Measurements from ENCODE around the gene NDFIP2.

Gene NDFIP2

DNA sequence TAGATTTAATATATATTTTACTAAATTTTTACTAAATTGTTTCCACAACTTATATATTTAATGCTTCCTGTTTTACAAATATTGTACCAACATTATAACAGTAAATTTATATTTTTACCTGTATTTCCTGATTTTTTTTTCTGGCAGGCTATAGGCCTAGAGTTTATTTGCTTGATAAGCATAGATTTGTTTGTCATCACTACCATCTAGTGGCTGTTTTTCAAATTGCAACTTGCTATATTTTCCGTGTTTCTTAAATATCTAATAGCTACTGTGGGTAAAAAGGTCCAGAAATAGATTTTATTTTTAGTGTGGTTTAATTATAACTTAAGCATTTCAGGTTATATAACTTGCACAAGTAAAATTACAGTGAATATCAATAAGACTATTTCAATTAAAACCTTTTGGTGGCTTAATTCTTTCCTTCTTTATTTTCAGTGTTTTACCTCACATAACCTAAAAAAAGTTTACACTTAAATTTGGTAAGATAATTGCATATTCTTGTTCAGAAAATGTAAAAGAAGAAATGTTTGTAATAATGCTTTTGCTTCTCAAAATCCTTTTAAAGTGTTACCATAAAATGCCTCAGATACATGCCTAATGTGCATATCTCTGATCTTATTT, 60.6 kb downstream of the NDFIP2 start:
- peak; percentile 40 for DNase-seq (ENCODE audit: extremely low spot score)
- POLR2A ChIA-PET: interaction anchor here (0.6 to 2.4 kb wide), 3 partner anchors 60 to 136 kb away, joined by 3 to 11 read pairs (median 5); partner anchors contain the start of genes NDFIP2 and RBM26
- TF ChIP-seq, protein P1, sequence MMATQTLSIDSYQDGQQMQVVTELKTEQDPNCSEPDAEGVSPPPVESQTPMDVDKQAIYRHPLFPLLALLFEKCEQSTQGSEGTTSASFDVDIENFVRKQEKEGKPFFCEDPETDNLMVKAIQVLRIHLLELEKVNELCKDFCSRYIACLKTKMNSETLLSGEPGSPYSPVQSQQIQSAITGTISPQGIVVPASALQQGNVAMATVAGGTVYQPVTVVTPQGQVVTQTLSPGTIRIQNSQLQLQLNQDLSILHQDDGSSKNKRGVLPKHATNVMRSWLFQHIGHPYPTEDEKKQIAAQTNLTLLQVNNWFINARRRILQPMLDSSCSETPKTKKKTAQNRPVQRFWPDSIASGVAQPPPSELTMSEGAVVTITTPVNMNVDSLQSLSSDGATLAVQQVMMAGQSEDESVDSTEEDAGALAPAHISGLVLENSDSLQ (IDR thresholded peaks at IDR 0.05): no peak
- peak; percentile 88 for TF ChIP-seq ZNF384 (IDR thresholded peaks at IDR 0.05)
- CTCF ChIA-PET: interaction anchor here (0.6 to 4.2 kb wide), 9 partner anchors 12 to 1302 kb away, joined by 3 to 77 read pairs (median 4); partner anchors contain the start of gene NDFIP2

DNA sequence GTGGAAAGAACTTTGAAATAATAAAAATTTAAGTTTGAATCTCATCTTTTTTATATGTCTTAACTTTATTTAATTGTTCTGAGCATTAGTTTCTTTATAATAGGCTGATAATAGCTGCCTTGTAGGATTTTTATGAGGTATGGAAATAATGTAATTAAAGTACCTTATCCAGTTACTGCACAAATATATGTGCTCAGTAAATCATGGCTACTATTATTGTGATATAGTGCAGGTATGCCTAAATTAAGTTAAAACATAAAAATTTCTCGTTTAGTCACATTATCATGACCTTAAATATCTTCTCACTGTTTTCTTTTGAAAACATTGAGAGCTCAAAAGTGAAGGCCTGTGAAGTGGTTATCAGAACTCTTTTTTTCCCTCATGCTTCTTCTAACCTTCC, 62.9 kb downstream of the NDFIP2 start:
- POLR2A ChIA-PET: interaction anchor here (0.8 kb wide), 1 partner anchor 138 kb away, joined by 5 read pairs; the partner anchor contains the start of gene RBM26
- no peak for DNase-seq (ENCODE audit: extremely low spot score)
- CTCF ChIA-PET: interaction anchor here (1.0 to 3.5 kb wide), 4 partner anchors 9 to 153 kb away, joined by 3 to 34 read pairs (median 3); no protein-coding TSS in a partner anchor
- TF ChIP-seq L3MBTL2 (conservative IDR thresholded peaks at IDR 0.05): no peak
- no peak for TF ChIP-seq ELF4 (IDR thresholded peaks at IDR 0.05)
- no peak for TF ChIP-seq NFRKB (IDR thresholded peaks at IDR 0.05)
- TF ChIP-seq TARDBP (IDR thresholded peaks at IDR 0.05): no peak
- TF ChIP-seq, protein P1 (IDR thresholded peaks at IDR 0.05): peak; percentile 41
- no peak for TF ChIP-seq SP1 (IDR thresholded peaks at IDR 0.05)

DNA sequence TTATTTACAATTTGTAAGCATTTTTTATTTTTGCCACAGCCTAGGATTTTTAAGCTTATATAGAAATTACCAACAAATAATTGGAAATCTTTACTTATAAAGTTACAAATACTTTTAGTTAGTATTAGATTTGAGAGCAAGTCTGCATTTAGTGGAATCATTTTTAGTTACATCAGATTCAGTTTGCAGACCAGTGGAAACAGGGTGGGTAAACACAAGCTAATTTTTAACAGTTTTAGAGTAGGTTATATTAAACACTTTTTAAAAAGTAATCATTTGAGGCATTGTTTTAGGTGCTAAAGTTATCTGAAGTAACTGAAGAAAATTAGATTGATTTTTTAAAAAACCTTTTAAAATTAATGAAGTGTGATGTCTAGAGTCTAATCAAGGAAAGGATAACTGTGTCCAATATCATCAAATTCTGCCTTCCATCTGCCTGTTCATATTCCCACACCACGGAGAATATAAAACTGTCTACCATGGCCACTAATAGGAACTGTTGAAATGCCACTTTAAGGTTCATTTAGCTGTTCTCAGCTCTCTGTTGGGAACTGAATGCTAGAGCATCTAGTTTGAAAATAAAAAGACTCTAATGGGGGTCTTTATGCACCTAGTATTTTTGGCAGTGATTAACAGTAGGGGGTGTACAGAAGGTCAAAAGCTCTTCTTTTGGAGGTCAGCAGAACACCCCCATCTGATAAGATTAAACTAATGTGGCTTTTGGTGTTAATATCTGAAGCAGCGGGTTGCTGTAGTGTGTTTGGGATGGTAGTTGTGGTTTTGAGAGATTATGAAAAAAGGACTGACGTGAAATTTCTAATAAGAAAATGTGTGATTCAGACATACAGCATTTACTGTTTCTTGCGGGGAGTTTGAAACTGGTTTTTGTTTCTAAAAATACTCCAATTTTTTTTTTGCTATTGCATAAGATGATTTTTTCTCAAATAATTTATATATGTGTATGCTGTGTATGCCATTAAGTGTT, 66.5 kb downstream of the NDFIP2 start:
- TF ChIP-seq ARNT (IDR thresholded peaks at IDR 0.05) (no peak), L3MBTL2 (conservative IDR thresholded peaks at IDR 0.05) (no peak), ZNF384 (IDR thresholded peaks at IDR 0.05) (no peak), SUZ12 (IDR thresholded peaks at IDR 0.05) (no peak), HDGF (IDR thresholded peaks at IDR 0.05; ENCODE audit: borderline replicate concordance) (no peak), NFRKB (IDR thresholded peaks at IDR 0.05) (no peak), BHLHE40 (IDR thresholded peaks at IDR 0.05; ENCODE audit: borderline replicate concordance) (no peak), LEF1 (IDR thresholded peaks at IDR 0.05; ENCODE audit: borderline replicate concordance) (no peak)
- POLR2A ChIA-PET: no interaction called here

DNA sequence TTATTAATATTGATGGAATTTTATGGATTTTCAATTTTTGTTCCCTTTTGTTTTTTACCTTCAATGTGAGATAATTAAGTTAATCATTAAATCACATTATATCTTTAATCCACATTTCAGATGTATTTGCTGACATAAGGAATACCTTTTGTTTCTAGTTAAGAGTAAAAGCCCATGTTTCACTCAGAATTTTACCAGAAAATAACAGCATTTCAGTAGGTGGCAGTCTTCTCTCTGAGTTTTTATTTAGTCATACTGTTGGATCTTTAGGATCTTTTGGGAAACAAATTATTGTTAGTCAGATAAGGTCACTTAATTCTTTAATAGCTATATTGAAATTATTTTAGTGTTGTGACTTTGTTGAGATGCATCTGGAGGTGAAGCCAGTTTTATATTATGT, 67.9 kb downstream of the NDFIP2 start:
- ChIA-PET POLR2A (no interaction called here), CTCF (interaction anchor here (0.9 to 1.5 kb wide), 2 partner anchors 125 to 132 kb away, joined by 3 read pairs; no protein-coding TSS in a partner anchor)
- TF ChIP-seq FOXA1 (IDR thresholded peaks at IDR 0.05): no peak
- no peak for TF ChIP-seq ARNT (IDR thresholded peaks at IDR 0.05)
- TF ChIP-seq SP1 (IDR thresholded peaks at IDR 0.05): no peak
- no peak for TF ChIP-seq LEF1 (IDR thresholded peaks at IDR 0.05; ENCODE audit: borderline replicate concordance)
- no peak for TF ChIP-seq TARDBP (IDR thresholded peaks at IDR 0.05)
- no peak for TF ChIP-seq BHLHE40 (IDR thresholded peaks at IDR 0.05; ENCODE audit: borderline replicate concordance)
- no peak for DNase-seq (ENCODE audit: extremely low spot score)

More for the DNA sequence above, 66.5 kb downstream of the NDFIP2 start:
- no peak for DNase-seq (ENCODE audit: extremely low spot score)
- CTCF ChIA-PET: interaction anchor here (0.6 to 0.7 kb wide), 3 partner anchors 91 to 997 kb away, joined by 3 to 6 read pairs (median 5); no protein-coding TSS in a partner anchor

DNA sequence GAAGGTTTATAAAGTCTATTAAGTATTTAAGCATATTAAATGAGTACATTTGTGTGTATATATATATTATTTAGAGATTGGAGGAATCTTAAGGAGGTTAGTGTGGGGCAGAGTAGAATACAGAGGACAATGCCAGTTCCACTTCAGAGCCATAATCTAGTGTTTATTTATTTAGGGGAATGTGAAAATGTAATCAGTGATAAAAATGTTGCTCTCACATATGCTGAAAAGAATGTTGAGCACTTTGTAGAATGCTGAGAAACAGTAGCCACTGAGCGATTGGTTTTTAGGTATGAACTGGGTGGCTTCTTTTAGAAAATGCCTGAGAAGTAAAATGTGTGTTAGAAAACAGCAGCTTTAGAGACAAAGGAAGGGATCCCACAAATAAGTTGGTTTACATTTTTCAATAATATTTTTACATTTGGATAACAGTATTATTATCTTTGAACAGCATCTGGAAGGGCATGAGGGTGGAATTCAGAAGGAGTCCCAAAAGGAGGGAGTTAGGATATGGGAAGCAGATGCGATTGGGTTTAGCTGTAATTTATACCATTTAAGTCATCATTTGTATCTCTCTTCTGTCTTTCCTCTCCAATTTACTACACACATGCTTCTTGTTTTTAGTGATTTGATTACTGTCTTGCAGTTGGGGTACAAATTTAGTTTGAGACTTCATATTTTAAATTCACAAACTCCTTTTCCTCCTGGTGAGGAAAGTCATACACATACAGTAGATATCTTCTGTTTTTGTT, 68.6 kb downstream of the NDFIP2 start:
- TF ChIP-seq HDGF (IDR thresholded peaks at IDR 0.05; ENCODE audit: borderline replicate concordance) (no peak), CTBP1 (IDR thresholded peaks at IDR 0.05; ENCODE audit: borderline replicate concordance) (no peak), LEF1 (IDR thresholded peaks at IDR 0.05; ENCODE audit: borderline replicate concordance) (no peak), ARNT (IDR thresholded peaks at IDR 0.05) (no peak), ZNF384 (IDR thresholded peaks at IDR 0.05) (no peak), FOXK2 (IDR thresholded peaks at IDR 0.05) (no peak), NFRKB (IDR thresholded peaks at IDR 0.05) (no peak), BHLHE40 (IDR thresholded peaks at IDR 0.05; ENCODE audit: borderline replicate concordance) (no peak)
- ChIA-PET CTCF (interaction anchor here (0.6 to 1.5 kb wide), 5 partner anchors 79 to 1042 kb away, joined by 3 to 5 read pairs (median 3); no protein-coding TSS in a partner anchor), POLR2A (no interaction called here)
- DNase-seq (ENCODE audit: extremely low spot score): no peak

DNA sequence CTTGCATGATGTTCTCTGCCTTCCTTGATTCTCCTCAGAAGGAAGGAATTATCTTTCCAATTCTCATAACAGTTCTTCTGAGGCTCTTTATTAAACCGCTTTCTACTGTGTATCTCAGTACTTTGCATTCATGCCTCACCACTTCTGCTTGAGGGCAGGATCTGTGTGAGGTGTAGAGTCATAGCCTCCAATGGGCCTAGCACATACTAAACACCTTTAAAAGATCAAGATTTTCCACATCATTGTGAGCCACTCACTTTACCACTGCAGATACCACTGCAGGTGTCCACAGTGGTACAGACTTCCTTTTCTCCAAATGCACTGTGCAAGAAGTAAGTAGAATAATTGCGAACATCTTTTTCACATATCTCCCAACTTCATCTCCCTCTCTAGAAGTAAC, 76.7 kb downstream of the NDFIP2 start:
- no peak for TF ChIP-seq L3MBTL2 (conservative IDR thresholded peaks at IDR 0.05)
- TF ChIP-seq LEF1 (IDR thresholded peaks at IDR 0.05; ENCODE audit: borderline replicate concordance): no peak
- TF ChIP-seq TARDBP (IDR thresholded peaks at IDR 0.05): no peak
- no peak for TF ChIP-seq BHLHE40 (IDR thresholded peaks at IDR 0.05; ENCODE audit: borderline replicate concordance)
- no peak for TF ChIP-seq SUZ12 (IDR thresholded peaks at IDR 0.05)
- TF ChIP-seq HDGF (IDR thresholded peaks at IDR 0.05; ENCODE audit: borderline replicate concordance): no peak
- TF ChIP-seq CTBP1 (IDR thresholded peaks at IDR 0.05; ENCODE audit: borderline replicate concordance): no peak
- TF ChIP-seq FOXA1 (IDR thresholded peaks at IDR 0.05): no peak
- TF ChIP-seq SP1 (IDR thresholded peaks at IDR 0.05): no peak
- TF ChIP-seq, protein P1 (IDR thresholded peaks at IDR 0.05): no peak
- no peak for TF ChIP-seq FOXK2 (IDR thresholded peaks at IDR 0.05)
- no peak for TF ChIP-seq ZNF384 (IDR thresholded peaks at IDR 0.05)
- no peak for TF ChIP-seq ARNT (IDR thresholded peaks at IDR 0.05)
- no peak for TF ChIP-seq ELF4 (IDR thresholded peaks at IDR 0.05)
- TF ChIP-seq NFRKB (IDR thresholded peaks at IDR 0.05): no peak
- no peak for TF ChIP-seq FOXM1 (IDR thresholded peaks at IDR 0.05; ENCODE audit: borderline replicate concordance)
- ChIA-PET CTCF (no interaction called here), POLR2A (no interaction called here)
- no peak for DNase-seq (ENCODE audit: extremely low spot score)

Data from HEK293T (cell line).